ENCODE data around the gene MYH9.

The MYH9 gene

GRCh38 chr22:36306227-36306626, 81.5 kb downstream of the MYH9 start:
- DNase-seq: no peak

GRCh38 chr22:36305813-36306212, 82.0 kb downstream of the MYH9 start:
- DNase-seq: no peak

DNA sequence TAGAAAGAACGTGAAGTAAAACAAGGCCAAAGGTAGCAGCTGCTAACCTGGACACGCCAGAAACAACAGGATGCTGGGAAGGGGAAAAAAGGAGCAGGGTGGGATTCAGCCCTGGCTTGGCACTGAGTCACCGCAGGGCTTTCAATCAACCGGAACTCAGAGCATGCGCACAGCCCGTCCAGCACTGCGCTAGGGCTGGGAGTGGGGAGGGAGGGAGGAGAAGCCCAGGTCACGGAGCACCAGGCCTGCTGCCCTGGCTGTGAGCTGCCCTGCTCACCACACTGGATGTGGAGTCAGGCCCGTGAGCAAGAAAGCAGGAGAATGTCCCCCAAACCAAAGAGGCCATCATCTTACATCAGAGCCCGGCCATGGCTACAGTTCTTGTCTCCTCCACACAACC, 83.3 kb downstream of the MYH9 start:
- DNase-seq: no peak

GRCh38 chr22:36303874-36304273, 83.9 kb downstream of the MYH9 start:
- DNase-seq: no peak

DNA sequence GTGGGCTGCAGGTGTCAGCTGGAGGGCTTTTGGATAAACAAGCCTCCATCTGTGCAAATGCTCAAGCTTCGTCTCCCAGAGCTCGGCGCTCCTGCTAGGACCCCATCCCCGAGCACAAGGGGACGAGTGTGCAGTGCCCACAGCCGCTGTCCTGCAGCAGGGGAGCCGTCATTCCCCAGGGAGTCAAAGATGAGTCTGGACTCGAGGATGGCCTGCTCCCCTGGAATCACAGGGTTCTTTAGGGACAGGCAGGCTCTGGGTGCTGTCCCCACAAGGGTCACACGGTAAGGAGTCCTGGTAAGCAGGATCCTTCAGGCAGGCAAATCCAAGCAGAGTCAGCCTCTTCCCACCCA, 84.7 kb downstream of the MYH9 start:
- DNase-seq: no peak

- no peak for DNase-seq
Measured at GRCh38 chr22:36302439-36303114, 85.2 kb downstream of the MYH9 start.

GRCh38 chr22:36301851-36302250, 85.9 kb downstream of the MYH9 start:
- DNase-seq: no peak

DNA sequence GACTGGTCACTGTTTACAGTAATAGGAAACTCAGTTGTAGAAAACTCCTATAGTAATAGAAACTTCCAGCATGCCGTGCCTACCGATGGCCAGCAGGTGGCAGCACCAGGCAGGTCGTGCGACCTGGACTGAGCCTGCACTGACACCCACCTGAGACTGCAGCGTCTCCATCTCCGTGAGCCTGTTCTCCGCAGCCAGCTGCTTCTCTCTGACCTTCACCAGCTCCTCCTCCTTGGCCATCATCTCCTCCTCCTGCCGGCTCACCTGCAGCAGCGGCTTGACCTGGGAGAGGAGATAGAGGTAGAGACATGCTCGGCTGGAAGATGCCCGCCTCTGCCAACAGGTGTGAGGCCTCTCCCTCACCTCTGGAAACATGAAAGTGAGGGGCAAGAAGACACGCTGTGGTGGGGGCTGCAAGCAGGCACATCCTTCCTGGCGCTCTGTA, 86.4 kb downstream of the MYH9 start:
- peak; percentile 87 for DNase-seq

DNA sequence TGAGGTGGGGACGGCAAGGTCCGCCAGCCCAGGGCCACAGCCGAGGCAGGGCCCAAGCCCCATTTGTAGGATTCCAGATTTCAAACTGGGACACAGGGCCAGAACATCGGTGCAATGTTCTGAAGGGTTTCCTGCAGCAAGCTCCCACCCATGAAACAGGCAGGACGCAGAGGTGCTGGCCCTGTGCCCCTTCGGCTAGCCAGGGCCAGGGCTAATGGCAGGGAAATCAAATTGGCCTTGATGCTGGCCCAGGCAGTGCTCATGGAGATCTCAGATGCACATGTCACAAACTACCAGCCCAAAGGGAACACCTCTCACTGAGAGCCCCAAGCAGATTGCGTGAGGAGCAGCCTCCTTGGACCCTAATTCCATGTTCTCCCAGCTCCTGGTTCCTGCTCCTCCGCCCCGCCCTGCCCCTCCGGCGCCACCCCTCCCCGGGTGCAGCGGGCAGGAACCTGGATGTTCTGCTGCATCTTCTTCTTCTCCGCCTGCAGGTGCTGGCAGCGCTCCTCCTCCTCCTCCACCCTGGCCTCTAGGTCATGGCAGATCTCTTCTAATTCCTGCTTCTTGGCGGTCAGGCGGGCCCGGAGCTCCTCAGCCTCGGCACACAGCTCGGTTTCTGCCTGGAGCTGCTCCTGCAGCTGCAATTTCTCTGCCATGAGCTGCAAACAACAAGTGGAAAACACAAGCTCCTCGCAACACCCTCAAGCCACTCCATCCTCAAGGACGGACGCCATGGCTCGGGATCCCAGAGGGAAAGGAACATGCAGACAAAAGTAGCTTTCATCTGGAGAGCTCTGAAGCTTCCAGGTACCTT, 87.2 kb downstream of the MYH9 start:
- DNase-seq: no peak

DNA sequence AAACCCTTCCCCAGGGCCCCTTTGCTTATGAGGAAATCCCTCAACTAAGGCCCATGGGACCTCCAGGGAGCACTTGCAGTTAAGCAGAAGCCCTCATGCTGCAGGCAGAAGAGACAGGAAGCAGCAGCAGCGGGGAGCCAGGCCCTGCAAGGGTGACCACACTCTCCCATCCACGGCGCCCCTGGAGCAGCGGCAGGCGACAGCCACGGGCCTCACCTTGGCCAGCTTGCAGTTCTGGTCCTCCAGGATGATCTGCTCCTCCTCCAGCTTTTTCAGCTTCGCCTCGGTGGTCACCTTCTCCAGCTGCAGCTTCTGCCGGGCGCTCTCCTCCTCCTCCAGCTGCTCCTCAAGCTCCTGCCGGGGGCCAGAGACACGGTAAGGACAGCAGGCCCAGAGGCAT, 87.9 kb downstream of the MYH9 start:
- DNase-seq: no peak

DNA sequence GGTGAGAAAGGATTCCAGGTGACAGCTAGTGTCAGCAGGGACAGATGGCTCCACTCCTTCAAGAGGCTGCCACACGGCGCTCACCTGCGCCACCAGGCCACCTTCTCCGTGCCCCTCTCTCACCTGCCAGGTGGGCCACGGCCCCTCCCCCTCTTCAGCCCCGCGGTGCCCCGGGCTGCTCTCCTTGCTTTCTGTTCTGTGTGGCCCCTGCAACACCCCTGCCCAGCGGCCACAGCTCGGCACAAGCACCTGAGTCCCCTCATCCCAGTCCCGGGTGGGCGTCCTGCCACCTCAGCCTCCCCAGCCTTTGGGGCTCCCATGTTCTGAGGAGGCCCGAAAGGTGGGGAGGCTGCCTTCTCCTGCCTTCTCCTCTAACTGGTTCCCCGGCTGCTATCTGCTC, 88.5 kb downstream of the MYH9 start:
- no peak for DNase-seq

- no peak for DNase-seq
Measured at GRCh38 chr22:36298601-36299000, 89.2 kb downstream of the MYH9 start.

- DNase-seq: no peak
Measured at GRCh38 chr22:36298118-36298517, 89.6 kb downstream of the MYH9 start.

GRCh38 chr22:36297568-36297967, 90.2 kb downstream of the MYH9 start:
- no peak for DNase-seq

GRCh38 chr22:36296690-36297089, 91.1 kb downstream of the MYH9 start:
- DNase-seq: no peak

- DNase-seq: no peak
Measured at GRCh38 chr22:36295247-36295646, 92.5 kb downstream of the MYH9 start.

DNA sequence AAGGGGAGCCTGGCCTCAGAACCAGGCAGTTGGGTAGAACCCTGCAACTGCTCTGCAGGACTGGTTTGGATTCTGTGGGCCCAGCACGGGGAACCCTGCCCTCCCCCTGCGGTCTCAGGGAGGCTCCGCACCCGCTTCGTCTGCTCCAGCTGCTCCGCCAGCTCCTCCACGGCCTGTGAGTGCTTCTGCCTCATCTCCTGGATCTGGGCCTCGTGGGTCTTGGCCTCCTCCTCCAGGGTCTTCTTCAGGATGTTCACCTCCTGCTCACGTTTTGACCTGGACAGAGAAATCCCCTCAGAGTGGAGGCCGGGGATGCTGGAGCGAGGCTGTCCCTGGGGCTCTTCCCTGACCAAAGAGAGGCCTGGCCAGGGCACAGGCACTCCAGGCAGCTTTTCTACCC, 93.0 kb downstream of the MYH9 start:
- no peak for DNase-seq

- DNase-seq: no peak
Measured at GRCh38 chr22:36294293-36294620, 93.5 kb downstream of the MYH9 start.

DNA sequence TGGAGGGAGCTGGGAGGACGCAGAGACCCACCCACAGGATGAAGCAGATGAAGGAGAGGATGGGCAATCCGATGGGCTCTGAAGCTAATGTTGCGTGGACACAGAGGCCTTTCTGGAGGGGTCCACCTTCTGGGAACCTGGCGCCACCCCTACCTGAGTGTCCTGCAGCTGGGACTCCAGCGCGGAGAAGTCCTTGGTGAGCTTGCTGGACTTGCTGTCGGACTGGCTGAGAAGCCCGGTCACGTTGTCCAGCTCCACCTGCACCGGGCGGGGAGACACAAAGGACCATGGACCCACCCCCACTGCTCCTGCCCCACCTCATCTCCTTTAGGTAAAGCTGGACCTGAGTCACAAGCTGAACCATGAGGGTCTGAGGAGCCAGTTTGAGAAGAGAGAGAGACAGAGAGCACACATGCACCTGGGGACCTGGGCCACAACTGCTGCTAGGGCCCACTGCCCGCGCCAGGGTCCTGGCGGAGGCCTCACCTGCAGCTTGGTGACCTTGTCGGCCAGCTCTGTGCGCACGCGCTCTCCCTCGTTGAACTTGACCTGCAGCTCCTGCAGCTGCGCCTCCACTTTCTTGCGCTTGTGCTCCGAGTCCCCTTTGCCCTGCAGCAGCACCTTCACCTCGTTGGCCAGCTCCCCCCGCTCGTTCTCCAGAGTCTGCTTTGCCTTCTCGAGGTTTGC, 94.0 kb downstream of the MYH9 start:
- peak; percentile 17 for DNase-seq

GRCh38 chr22:36292823-36293530, 94.8 kb downstream of the MYH9 start:
- DNase-seq: peak; percentile 17

DNA sequence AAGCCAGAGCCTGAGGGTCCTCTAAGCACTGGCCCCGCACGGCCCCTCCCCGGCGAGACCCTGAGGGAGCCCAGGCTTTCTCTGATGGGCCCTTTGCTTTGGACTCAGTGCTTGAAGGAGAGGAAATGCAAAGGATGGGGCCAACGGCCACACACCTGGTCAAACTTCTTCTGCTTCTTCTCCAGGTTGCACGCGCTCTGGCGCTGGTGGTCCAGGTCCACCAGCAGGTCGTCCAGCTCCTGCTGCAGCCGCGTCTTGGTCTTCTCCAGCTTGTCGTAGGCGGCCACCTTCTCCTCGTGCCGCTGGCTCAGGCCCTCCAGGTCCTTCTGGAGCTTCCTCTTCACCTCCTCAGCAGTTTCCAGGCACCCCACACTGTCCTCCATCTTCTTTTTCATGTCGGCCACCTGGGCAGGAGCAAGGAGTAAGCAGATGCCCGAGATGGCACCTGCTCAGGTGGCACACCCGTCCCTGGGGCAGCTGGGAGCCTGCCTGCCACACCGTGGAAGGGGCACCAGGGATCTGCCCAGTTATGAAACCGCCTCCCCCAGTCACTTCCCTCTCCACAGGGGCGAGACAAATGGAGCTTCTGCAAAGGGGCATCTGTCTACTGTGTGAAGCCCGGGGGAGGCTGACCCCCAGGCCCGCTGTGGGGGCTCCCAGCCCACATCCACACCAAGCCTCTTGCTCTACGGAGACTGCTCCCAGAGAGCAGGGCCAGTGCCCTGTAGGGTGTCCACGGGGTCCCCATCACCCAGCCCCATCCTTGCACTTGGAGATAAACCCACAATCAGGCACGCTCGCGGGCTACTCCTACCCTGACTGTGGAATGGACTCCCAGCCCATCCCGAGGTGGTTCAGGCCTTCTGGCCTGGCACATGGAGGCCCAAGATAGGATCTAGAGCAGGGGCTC, 95.7 kb downstream of the MYH9 start:
- DNase-seq: peak; percentile 21

GRCh38 chr22:36290391-36291075, 97.2 kb downstream of the MYH9 start:
- DNase-seq: peak; percentile 18

All from activated T-cell treated with anti-CD3 and anti-CD28 coated beads, Interleukin-2, amount 50 U/mL, for 1 hour (primary cell).